Stimulated activated CD8-positive, alpha-beta memory T cell treated with anti-CD3 and anti-CD28 coated beads, Interleukin-12 subunit alpha, Interleukin-12 subunit beta, amount 100 ng/mL, for 24 hours (primary cell): ENCODE results near the gene PGD.
A peak's percentile ranks its signal among the peaks of the same experiment; 100 is the strongest.
"Not testable (repeated sequence)": the region's sequence is repeated elsewhere in the genome, so short reads cannot be mapped to it uniquely, and the experiment has no call there.

Experiments used
- DNase-seq: peaks from one replicate; pipeline ENCODE4 v3.0.0-alpha.2; 2020; ENCODE audit errors: extremely low read depth

PGD gene

GRCh38 chr1:10399444-10399941 is 629 bp downstream of the PGD start:
- no peak for DNase-seq

GRCh38 chr1:10400013-10400412 is 1.1 kb downstream of the PGD start:
- DNase-seq: no peak

- no peak for DNase-seq
Measured at GRCh38 chr1:10401281-10401680, 2.4 kb downstream of the PGD start.

GRCh38 chr1:10402729-10403274 is 3.9 kb downstream of the PGD start:
- no peak for DNase-seq

- DNase-seq: no peak
Measured at GRCh38 chr1:10407201-10407600, 8.3 kb downstream of the PGD start.

GRCh38 chr1:10415211-10415930 is 16.5 kb downstream of the PGD start:
- DNase-seq: no peak

GRCh38 chr1:10415967-10416366 is 17.1 kb downstream of the PGD start:
- DNase-seq: not testable (repeated sequence)

GRCh38 chr1:10418741-10419140 is 19.9 kb downstream of the PGD start:
- not testable (repeated sequence) for DNase-seq

- DNase-seq: no peak
Measured at GRCh38 chr1:10419351-10419750, 20.5 kb downstream of the PGD start.

GRCh38 chr1:10421637-10422036 is 22.8 kb downstream of the PGD start:
- DNase-seq: no peak

- DNase-seq: no peak
Measured at GRCh38 chr1:10424034-10424433, 25.2 kb downstream of the PGD start.

- DNase-seq: no peak
Measured at GRCh38 chr1:10424651-10425050, 25.8 kb downstream of the PGD start.

GRCh38 chr1:10425826-10426534 is 27.1 kb downstream of the PGD start:
- DNase-seq: not testable (repeated sequence)

GRCh38 chr1:10426535-10426848 is 27.6 kb downstream of the PGD start:
- not testable (repeated sequence) for DNase-seq

- DNase-seq: no peak
Measured at GRCh38 chr1:10428984-10429383, 30.1 kb downstream of the PGD start.

- DNase-seq: no peak
Measured at GRCh38 chr1:10429868-10430215, 31.0 kb downstream of the PGD start.

- peak; percentile 87 for DNase-seq
Measured at GRCh38 chr1:10430216-10431069, 31.6 kb downstream of the PGD start, which contains the start of gene CENPS. Gene CENPS, plus strand, starts transcription at chr1:10430433. Its CDS starts 85 bp downstream, at chr1:10430518.

- DNase-seq: peak; percentile 1
Measured at GRCh38 chr1:10431070-10431730, 32.3 kb downstream of the PGD start.

GRCh38 chr1:10432910-10433700 is 34.2 kb downstream of the PGD start:
- no peak for DNase-seq

GRCh38 chr1:10433790-10434189 is 34.9 kb downstream of the PGD start:
- DNase-seq: no peak

- DNase-seq: no peak
Measured at GRCh38 chr1:10434590-10434989, 35.7 kb downstream of the PGD start.
